GM12801 (cell line): ENCODE measurements around the gene CCDC57.

ENCODE experiments used
- CTCF ChIP-seq: IDR thresholded peaks from one replicate; pipeline ENCODE4 v1.5.1; 2011; ENCODE audit warnings: control low read depth; ENCODE audit not compliant: insufficient read length; ENCODE audit errors: extremely low read depth

Gene CCDC57

GRCh38 chr17:82082456-82082855, 130.2 kb downstream of the CCDC57 start:
- TF ChIP-seq CTCF, result no peak

GRCh38 chr17:82081966-82082365, 130.7 kb downstream of the CCDC57 start:
- TF ChIP-seq CTCF, result no peak

DNA sequence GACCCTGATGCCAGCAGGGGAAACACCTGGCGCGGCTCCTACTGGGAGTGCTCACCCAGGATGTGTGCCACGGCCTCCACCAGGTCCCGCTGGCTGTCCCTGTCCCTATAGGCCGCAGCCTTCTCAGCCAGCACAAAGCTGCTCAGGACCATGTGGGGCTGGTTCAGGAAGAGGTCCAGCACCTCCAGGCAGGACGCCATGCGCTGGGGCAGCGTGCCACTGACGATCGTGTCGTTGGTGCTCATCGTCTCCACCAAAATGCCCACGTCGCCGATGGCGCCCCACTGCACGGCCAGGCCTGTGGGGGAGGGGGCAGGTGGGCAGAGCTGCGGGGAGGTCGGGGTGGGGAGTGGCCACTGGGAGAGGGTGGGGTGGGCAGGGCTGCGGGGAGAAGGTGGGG, 131.1 kb downstream of the CCDC57 start:
- TF ChIP-seq CTCF, result no peak

DNA sequence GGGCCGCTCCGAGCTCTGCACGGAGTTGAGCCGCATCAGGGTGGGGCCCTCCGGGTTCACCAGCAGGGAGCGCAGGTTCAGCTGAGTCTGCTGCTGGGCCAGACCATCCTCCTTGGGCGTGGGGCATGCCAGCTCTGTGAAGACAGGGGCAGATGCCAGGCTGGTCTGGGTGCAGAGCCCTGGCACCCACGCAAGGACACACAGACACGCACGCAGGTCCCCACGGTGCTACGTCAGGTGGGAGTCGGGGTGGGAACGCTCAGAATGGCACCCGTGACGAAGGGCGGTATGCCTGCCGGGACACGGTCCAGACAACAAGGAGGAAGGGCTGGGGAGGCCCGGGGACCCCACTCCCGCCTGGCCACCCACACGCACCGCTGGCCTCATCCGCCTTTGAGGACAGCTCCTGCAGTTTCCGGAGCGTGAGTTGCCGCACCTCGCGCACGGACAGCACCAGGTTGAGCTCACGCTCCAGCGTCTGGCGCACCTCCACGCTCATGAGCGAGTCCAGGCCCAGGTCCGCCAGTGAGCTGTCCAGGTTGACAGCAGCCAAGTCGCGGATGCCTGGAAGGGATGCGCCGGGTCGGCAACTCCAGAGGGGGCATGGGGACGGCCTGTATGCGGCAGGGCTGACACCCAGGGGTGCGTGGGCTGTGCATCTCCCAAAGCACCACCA, 131.7 kb downstream of the CCDC57 start:
- no peak for TF ChIP-seq CTCF

- no peak for TF ChIP-seq CTCF
These were observed 132.4 kb downstream of the CCDC57 start for GRCh38 chr17:82080048-82080788.

DNA sequence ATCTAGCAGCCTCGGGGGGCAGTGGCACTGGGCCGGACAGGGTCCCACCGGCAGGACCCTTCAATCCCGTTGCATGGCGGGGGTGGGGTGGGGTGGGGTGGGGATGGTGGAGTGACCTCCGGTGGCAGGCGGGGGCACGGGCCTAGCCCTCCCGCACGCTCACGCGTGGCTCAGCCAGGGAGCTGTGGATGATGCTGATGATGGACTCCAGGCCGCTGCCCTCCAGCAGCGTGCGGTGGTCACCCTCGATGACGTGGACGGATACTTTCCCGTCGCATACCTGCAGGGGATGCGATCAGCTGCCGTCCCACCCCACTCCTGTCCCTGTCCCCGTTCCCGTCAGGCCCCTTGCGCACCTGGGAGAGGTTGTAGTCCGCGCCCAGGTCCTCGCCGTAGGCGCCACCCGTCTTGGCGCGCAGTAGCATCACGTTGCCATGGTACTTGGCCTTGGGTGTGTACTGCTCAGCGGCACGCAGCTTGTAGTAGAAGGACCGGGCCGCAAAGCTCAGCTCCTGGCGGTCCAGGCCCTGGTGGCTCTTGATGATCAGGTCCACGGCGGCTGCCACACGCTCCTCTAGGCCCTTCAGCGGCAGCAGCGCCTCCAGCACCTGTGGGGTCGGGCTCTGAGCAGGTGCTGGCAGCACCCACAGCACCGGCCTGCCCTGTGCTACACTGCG, 133.5 kb downstream of the CCDC57 start:
- TF ChIP-seq CTCF, result no peak

- no peak for TF ChIP-seq CTCF
These were observed 134.2 kb downstream of the CCDC57 start for GRCh38 chr17:82078433-82078832.
